Heart right ventricle (tissue), 16 donors: ENCODE data around the gene HOXA9. TPM values are rescaled to one million over a fixed set of nuclear protein-coding genes. Genes with fewer than 3 reads are reported as not detected.

Source experiments
- ATAC-seq, 8 donors: fragments of 200-7000 bp; cut with Tn5 transposase; one replicate each; pipeline ENCODE4 v1.9.1; 2020; ENCODE audit warnings: mild to moderate bottlenecking in 8 of 8, moderate library complexity in 8 of 8, moderate number of reproducible peaks in 1 of 8
- DNase-seq, 2 donors: peaks; one replicate each; pipeline ENCODE4 v3.0.0-alpha.2; 2020
- H3K27ac ChIP-seq, 10 donors: fragments of 200-600 bp; sonication (generic) in 2 of 10; one replicate each; pipeline versions ENCODE4 v1.5.0 to v1.8.0; 2020 to 2022; ENCODE audit warnings: mild to moderate bottlenecking in 3 of 10
- H3K27me3 ChIP-seq, 7 donors: fragments of 200-600 bp; one replicate each; pipeline ENCODE4 v1.8.0; 2021 to 2022; ENCODE audit warnings: mild to moderate bottlenecking in 2 of 7
- H3K36me3 ChIP-seq, 9 donors: fragments of 200-600 bp; sonication (generic) in 1 of 9; one replicate each; pipeline versions ENCODE4 v1.5.0 to v1.8.0; 2020 to 2022; ENCODE audit warnings: mild to moderate bottlenecking in 2 of 9
- H3K4me1 ChIP-seq, 9 donors: fragments of 200-600 bp; sonication (generic) in 1 of 9; one replicate each; pipeline versions ENCODE4 v1.5.0 to v1.8.0; 2020 to 2022; ENCODE audit warnings: mild to moderate bottlenecking in 4 of 9
- H3K4me3 ChIP-seq, 10 donors: fragments of 200-600 bp; sonication (generic) in 2 of 10; one replicate each; pipeline versions ENCODE4 v1.5.0 to v1.8.0; 2020 to 2022; ENCODE audit warnings: mild to moderate bottlenecking in 7 of 10, moderate library complexity in 2 of 10
- H3K9me3 ChIP-seq, 11 donors: fragments of 200-600 bp in 10 of 11; sonication (generic) in 2 of 11; one replicate each; pipeline versions ENCODE4 v1.5.0 to v1.8.0; 2013 to 2022; ENCODE audit warnings: mild to moderate bottlenecking in 2 of 11, control low read depth in 1 of 11, moderate library complexity in 1 of 11
- CTCF ChIP-seq, 9 donors: fragments of 200-600 bp; sonication (generic) in 2 of 9; IDR thresholded peaks; one replicate each; pipeline versions ENCODE4 v1.5.0 to v1.8.0; 2021 to 2022; ENCODE audit warnings: antibody characterized with exemption in 9 of 9, mild to moderate bottlenecking in 5 of 9, moderate library complexity in 1 of 9
- WGBS, 2 donors: extraction: QIAGEN DNeasy Blood & Tissue Kit; methylation state at CpG; one replicate each; pipeline ENCODE4 v1.1.7; 2013; ENCODE audit warnings: inconsistent platforms in 1 of 2; 5-methylcytosine and 5-hydroxymethylcytosine counted together
- intact Hi-C, 10 donors: fragments of 100-400 bp; cut with DNase I; formaldehyde crosslinking; loops; one replicate each; pipeline versions ENCODE4 v1.11.1 to v1.14.2; 2022
- polyA plus RNA-seq, 2 donors: library from polyadenylated mRNA; stranded (reverse); fragments of 200-250 nt; gene quantifications; one replicate each; pipeline ENCODE4 v1.2.3, GENCODE V29; 2013
- total RNA-seq, 10 donors: library from RNA; stranded (reverse); fragmentation: NEBNext Ultra II Directional in 3 of 10; extraction: Animal tissue kit (Norgen Biotek cat#: 25700) in 3 of 10; gene quantifications; one replicate each; pipeline versions ENCODE4 v1.2.1 to v1.2.4, GENCODE V29; 2021 to 2023
- donor health status: Arrhythmogenic right ventricular cardiomyopathy.
- donor health status: ischemic (EF 13 %, LVEDD 7.1; RV severe dilation, severe dysfunction).
- donor health status: healthy with polysubstance abuse.
- donor health status: DM: no; HTN: yes; CAD: no.
- donor health status: DM: no; HTN: no; CAD: no.
- donor health status: ischemic (EF 25% LVEDD 6.9; RV normal size, moderate dysfunction).
- donor health status: ischemic (EF 25% LVEDD 5.7; RV mildly dilated, moderate dysfunction).
- donor health status: healthy.
- donor health status: DM: yes; HTN: yes; CAD: no.
- donor health status: Ischemic cardiomyopathy.
- donor health status: ischemic (EF 35%, LVEDD 5.7; RV mildly dilated, moderate dysfunction).
- donor health status: nonischemic (EF 11% LVEDD 7.7; RV severe dilation, severe dysfunction).
- donor health status: DM: yes; HTN: yes; CAD: no.
- donor health status: PGD.
- donor health status: ischemic (EF 29% LVEDD 5.4; RV normal size, mild dysfunction).
- donor health status: nonischemic (EF 23%, LVEDD 6.1; RV moderate dilation, normal function).

HOXA9 gene
- total and polyA plus RNA-seq, 12 donors: not detected

- no peak overlapping the region for H3K27ac ChIP-seq
- peaks cover 5 to 76% (median 34%) of the 10 kb centered on the region in 9 donors for H3K4me1 ChIP-seq
Observed at GRCh38 chr7:27167916-27168264, 2.6 kb upstream of the HOXA9 start.

GRCh38 chr7:27166531-27167505 is 1.5 kb upstream of the HOXA9 start:
- H3K27me3 ChIP-seq: peaks cover 77 to 100% (median 100%) of the 10 kb centered on the region in 7 donors
- WGBS, 2 donors: 4 to 6% methylated on average over 50 of the region's 50 CpGs
- no peak for ATAC-seq
- no peak for TF ChIP-seq CTCF (IDR thresholded peaks at IDR 0.05)
- H3K27ac ChIP-seq: no peak overlapping the region
- no peaks in the 10 kb centered on the region for H3K9me3 ChIP-seq
- intact Hi-C loops: loop anchor here in 7 of 10 donors (10.0 kb wide), 6 partner anchors 312 to 1302 kb away; no protein-coding TSS in a partner anchor
- H3K4me3 ChIP-seq: peak overlapping the region in 1 of 10 donors; percentile 49
- no peak for DNase-seq
- peaks cover 3 to 67% (median 27%) of the 10 kb centered on the region in 9 donors for H3K4me1 ChIP-seq
- peaks cover 0 to 15% (median 0%) of the 10 kb centered on the region in 9 donors for H3K36me3 ChIP-seq

More at GRCh38 chr7:27167916-27168264, 2.6 kb upstream of the HOXA9 start:
- DNase-seq (no peak), ATAC-seq (no peak)
- 27 to 28% methylated on average over 4 of the region's 4 CpGs for WGBS, 2 donors
- Histone ChIP-seq H3K36me3 (peaks cover 0 to 15% (median 0%) of the 10 kb centered on the region in 9 donors), H3K27me3 (peaks cover 86 to 100% (median 100%) of the 10 kb centered on the region in 7 donors), H3K9me3 (no peaks in the 10 kb centered on the region), H3K4me3 (no peak overlapping the region)
- TF ChIP-seq CTCF (IDR thresholded peaks at IDR 0.05): no peak
- intact Hi-C loops: loop anchor here in 7 of 10 donors (10.0 kb wide), 6 partner anchors 313 to 1303 kb away; no protein-coding TSS in a partner anchor

- peaks cover 0 to 15% (median 0%) of the 10 kb centered on the region in 9 donors for H3K36me3 ChIP-seq
- peak overlapping the region in 2 of 10 donors; percentile 28 to 49 for H3K4me3 ChIP-seq
- no peak for TF ChIP-seq CTCF (IDR thresholded peaks at IDR 0.05)
- H3K27ac ChIP-seq: peak overlapping the region in 1 of 10 donors; percentile 53
- DNase-seq: no peak
- intact Hi-C loops: loop anchor here in 7 of 10 donors (10.0 kb wide), 6 partner anchors 311 to 1301 kb away; no protein-coding TSS in a partner anchor
- no peaks in the 10 kb centered on the region for H3K9me3 ChIP-seq
- 5 to 8% methylated on average over 46 of the region's 46 CpGs for WGBS, 2 donors
- H3K4me1 ChIP-seq: peaks cover 3 to 71% (median 34%) of the 10 kb centered on the region in 9 donors
- ATAC-seq: no peak
- H3K27me3 ChIP-seq: peaks cover 73 to 100% (median 100%) of the 10 kb centered on the region in 7 donors
Observed at GRCh38 chr7:27165996-27166530, 726 bp upstream of the HOXA9 start.
